HepG2 (cell line): ENCODE measurements around the gene VRK3. TPM values are rescaled to one million over a fixed set of nuclear protein-coding genes. Genes with fewer than 3 reads are reported as not detected.

ENCODE experiments used
- AFF4 ChIP-seq: sonication (generic); formaldehyde crosslinking; IDR thresholded peaks from 2 replicates; pipeline ENCODE4 v1.4.0; 2020; ENCODE audit warnings: missing genetic modification reagents
- ATF7 ChIP-seq, 2 experiments: fragments of 450-650 bp in 1 of 2; sonication (generic) in 1 of 2; formaldehyde crosslinking in 1 of 2; IDR thresholded peaks; 2 replicates each; pipeline versions ENCODE4 v1.4.0 to v1.6.1; 2016 to 2020; ENCODE audit warnings: antibody characterized with exemption in 1 of 2, mild to moderate bottlenecking in 1 of 2, missing genetic modification reagents in 1 of 2
- BRCA1 ChIP-seq: sonication (generic); formaldehyde crosslinking; IDR thresholded peaks from 2 replicates; pipeline ENCODE4 v1.4.0; 2020; ENCODE audit warnings: missing genetic modification reagents
- FOXJ3 ChIP-seq: sonication (generic); formaldehyde crosslinking; IDR thresholded peaks from 2 replicates; pipeline ENCODE4 v1.4.0; 2020; ENCODE audit warnings: missing genetic modification reagents, mild to moderate bottlenecking, borderline replicate concordance
- GMEB2 ChIP-seq: IDR thresholded peaks from 2 replicates; pipeline ENCODE4 v1.6.1; 2016; ENCODE audit warnings: missing biosample characterization, missing genetic modification reagents, low read depth
- KDM6A ChIP-seq: IDR thresholded peaks from 2 replicates; pipeline ENCODE4 v1.6.1; 2016; ENCODE audit warnings: low read depth
- NKX3-1 ChIP-seq: sonication (generic); formaldehyde crosslinking; IDR thresholded peaks from 2 replicates; pipeline ENCODE4 v1.5.0; 2020; ENCODE audit warnings: missing genetic modification reagents
- PAXIP1 ChIP-seq: sonication (generic); formaldehyde crosslinking; conservative IDR thresholded peaks from 2 replicates; pipeline ENCODE4 v1.4.0; 2020; ENCODE audit warnings: mild to moderate bottlenecking, missing genetic modification reagents, moderate library complexity
- PRDM15 ChIP-seq: sonication (generic); formaldehyde crosslinking; IDR thresholded peaks from 2 replicates; pipeline ENCODE4 v1.4.0; 2020; ENCODE audit warnings: missing genetic modification reagents
- REPIN1 ChIP-seq: sonication (generic); formaldehyde crosslinking; IDR thresholded peaks from 2 replicates; pipeline ENCODE4 v1.8.0; 2022; ENCODE audit warnings: missing genetic modification reagents, low read depth, mild to moderate bottlenecking, borderline replicate concordance
- SRY ChIP-seq: sonication (generic); formaldehyde crosslinking; IDR thresholded peaks from 2 replicates; pipeline ENCODE4 v1.8.0; 2022; ENCODE audit warnings: mild to moderate bottlenecking, missing genetic modification reagents
- TRAFD1 ChIP-seq: sonication (generic); formaldehyde crosslinking; IDR thresholded peaks from 2 replicates; pipeline ENCODE4 v1.5.1; 2020; ENCODE audit warnings: missing genetic modification reagents, mild to moderate bottlenecking, borderline replicate concordance
- ZNF260 ChIP-seq: sonication (generic); formaldehyde crosslinking; IDR thresholded peaks from 2 replicates; pipeline ENCODE4 v1.4.0; 2020; ENCODE audit warnings: missing genetic modification reagents, low read depth, mild to moderate bottlenecking, borderline replicate concordance
- ZNF543 ChIP-seq: sonication (generic); formaldehyde crosslinking; IDR thresholded peaks from 2 replicates; pipeline ENCODE4 v1.4.0; 2020; ENCODE audit warnings: mild to moderate bottlenecking, missing genetic modification reagents
- polyA plus RNA-seq, 8 experiments: library from polyadenylated mRNA; depleted of rRNA in 3 of 8; stranded (reverse) in 7 of 8; unstranded in 1 of 8; fragments of >200 nt; fragmentation: Illumina TruSeq in 4 of 8; extraction: Trizol in 4 of 8; gene quantifications; 2 replicates each; pipeline versions ENCODE4 v1.2.1 to v1.2.3, GENCODE V29; 2011 to 2016; ENCODE audit warnings: low read depth in 4 of 8, missing spikeins in 1 of 8, mixed read lengths in 1 of 8; ENCODE audit not compliant: insufficient read depth in 1 of 8
- total RNA-seq, 5 experiments: library from RNA; depleted of rRNA; stranded (reverse); fragments of >200 nt; fragmentation: Illumina TruSeq; extraction: Trizol; gene quantifications; 2 replicates each; pipeline ENCODE4 v1.2.3, GENCODE V29; 2016; ENCODE audit warnings: low read depth in 1 of 5

Gene VRK3
- total and polyA plus RNA-seq, 2 of the 13 experiments (the other 11 are each of a cell fraction or from before 2014, with no cell fraction given), result 23.8 to 28.3 TPM

- TF ChIP-seq AFF4 (CRISPR knock-in tag), result peak; percentile 98
- TF ChIP-seq PRDM15 (CRISPR knock-in tag), result peak; percentile 93
- TF ChIP-seq ZNF260, result peak; percentile 95; the same call in 1 of the 2 replicates
- TF ChIP-seq BRCA1, result peak; percentile 100
- peak; percentile 100 for TF ChIP-seq TRAFD1 (CRISPR knock-in tag)
- peak; percentile 100 for TF ChIP-seq NKX3-1 (CRISPR knock-in tag)
- peak; percentile 65; the same call in 1 of the 2 replicates for TF ChIP-seq KDM6A
- TF ChIP-seq ATF7 (IDR thresholded peaks at IDR 0.05), result no peak
- TF ChIP-seq ATF7 (CRISPR knock-in tag; IDR thresholded peaks at IDR 0.05), result peak; percentile 93
- TF ChIP-seq REPIN1 (CRISPR knock-in tag), result peak; percentile 100
- TF ChIP-seq ZNF543 (CRISPR knock-in tag), result peak; percentile 100
- TF ChIP-seq PAXIP1 (CRISPR knock-in tag), result peak; percentile 86
- peak; percentile 100 for TF ChIP-seq SRY (CRISPR knock-in tag)
- TF ChIP-seq FOXJ3 (CRISPR knock-in tag), result peak; percentile 95
- TF ChIP-seq GMEB2 (CRISPR knock-in tag), result peak; percentile 82
These were observed 37.9 kb downstream of the VRK3 start (continued) for GRCh38 chr19:49987159-49987698.
